ENCODE results near the gene RTN4RL1.

Gene RTN4RL1

GRCh38 chr17:2044263-2044894 is 19.2 kb upstream of the RTN4RL1 start:
- DNase-seq: no peak

- DNase-seq: no peak
Observed at GRCh38 chr17:2043785-2044184, 18.7 kb upstream of the RTN4RL1 start.

GRCh38 chr17:2042933-2043332 is 17.8 kb upstream of the RTN4RL1 start:
- no peak for DNase-seq

GRCh38 chr17:2042390-2042847 is 17.3 kb upstream of the RTN4RL1 start:
- no peak for DNase-seq

GRCh38 chr17:2041561-2042389 is 16.6 kb upstream of the RTN4RL1 start, which contains the start of gene OVCA2:
Gene OVCA2, plus strand, starts transcription at chr17:2042022. Its CDS starts 26 bp downstream, at chr17:2042048.
- DNase-seq: peak; percentile 98

GRCh38 chr17:2040942-2041560 is 15.9 kb upstream of the RTN4RL1 start:
- DNase-seq: no peak

GRCh38 chr17:2040219-2040827 is 15.2 kb upstream of the RTN4RL1 start:
- no peak for DNase-seq

GRCh38 chr17:2037155-2037554 is 12.0 kb upstream of the RTN4RL1 start:
- DNase-seq: no peak

GRCh38 chr17:2035541-2036488 is 10.7 kb upstream of the RTN4RL1 start:
- DNase-seq: no peak

- DNase-seq: no peak
Observed at GRCh38 chr17:2034806-2035540, 9.8 kb upstream of the RTN4RL1 start.

GRCh38 chr17:2034157-2034556 is 9.0 kb upstream of the RTN4RL1 start:
- DNase-seq: no peak

GRCh38 chr17:2033153-2033552 is 8.0 kb upstream of the RTN4RL1 start:
- no peak for DNase-seq

GRCh38 chr17:2030779-2031163 is 5.6 kb upstream of the RTN4RL1 start:
- DNase-seq: no peak

- peak; percentile 82 for DNase-seq
Observed at GRCh38 chr17:2029911-2030778, 5.0 kb upstream of the RTN4RL1 start, which contains the start of gene DPH1. Gene DPH1, plus strand, starts transcription at chr17:2030153. Its CDS starts 17 bp downstream, at chr17:2030170.

GRCh38 chr17:2028737-2029136 is 3.6 kb upstream of the RTN4RL1 start:
- no peak for DNase-seq

GRCh38 chr17:2028234-2028614 is 3.1 kb upstream of the RTN4RL1 start:
- no peak for DNase-seq

- DNase-seq: no peak
Observed at GRCh38 chr17:2027528-2028233, 2.5 kb upstream of the RTN4RL1 start.

GRCh38 chr17:2025622-2026309 is 632 bp upstream of the RTN4RL1 start:
- DNase-seq: no peak

All from activated CD4-positive, alpha-beta T cell treated with anti-CD3 and anti-CD28 coated beads, Interleukin-2, amount 50 U/mL, for 1 hour (primary cell).